ENCODE data around the gene RNF145. TPM values are rescaled to one million over a fixed set of nuclear protein-coding genes. Genes with fewer than 3 reads are reported as not detected.

The RNF145 gene
- total and polyA plus RNA-seq, 2 of the 13 experiments (the other 11 are each of a cell fraction or from before 2014, with no cell fraction given): 24.6 TPM

DNA sequence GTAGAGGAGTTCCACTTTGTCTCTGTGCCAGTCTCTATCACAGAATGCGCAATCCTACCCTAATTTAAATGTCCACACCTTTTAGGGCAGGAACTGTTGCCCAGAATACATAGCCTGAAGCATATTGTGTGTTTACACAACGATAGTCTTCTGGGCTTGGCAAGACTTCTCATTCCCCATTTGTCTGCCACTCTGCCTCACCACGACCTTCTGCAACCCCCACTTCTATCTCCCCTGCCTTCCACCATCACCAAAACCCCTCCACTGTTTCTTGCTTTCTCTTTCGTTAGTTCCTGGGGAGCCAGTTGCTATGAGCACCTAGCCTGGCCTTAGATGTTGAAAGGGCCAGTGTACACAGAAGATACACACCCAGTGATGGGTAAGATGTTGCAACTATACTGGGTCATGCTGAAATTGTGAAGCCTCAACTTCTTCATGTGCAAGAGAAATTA, 883 bp upstream of the RNF145 start:
- POLR2A ChIA-PET: no interaction called here
- Histone ChIP-seq H3K27me3 (ENCODE audit: control insufficient read depth in 1 of 2, insufficient read depth in 2 of 2, low read length in 2 of 2) (no peaks in the 10 kb centered on the region; a peak in 1 of 5 replicates), H3K4me2 (ENCODE audit: low read depth, low read length) (peak overlapping the region; percentile 100), H3K9ac (ENCODE audit: insufficient read depth, low read depth, low read length) (peak overlapping the region; percentile 85), H3K9me3 (ENCODE audit: low read length) (no peaks in the 10 kb centered on the region), H3K36me3 (replicated peaks in 1 of 2; ENCODE audit: control insufficient read depth in 1 of 2, insufficient read depth in 2 of 2, low read length in 2 of 2) (no peaks in the 10 kb centered on the region), H3K4me1 (ENCODE audit: insufficient read depth, low read length) (peaks cover 30% of the 10 kb centered on the region), H2AFZ (ENCODE audit: low read length) (peak overlapping the region; percentile 46), H4K20me1 (ENCODE audit: insufficient read depth, low read length) (no peaks in the 10 kb centered on the region), H3K79me2 (ENCODE audit: insufficient read depth, low read length) (peaks cover 37% of the 10 kb centered on the region), H3K4me3 (replicated peaks in 1 of 3; ENCODE audit: insufficient read depth in 1 of 3, low read depth in 2 of 3, low read length in 3 of 3) (peak overlapping the region; percentile 88 to 94 (median 93)), H3K27ac (ENCODE audit: extremely low read length, insufficient read depth, low read length) (no peak overlapping the region)
- 20% methylated on average over 4 of the region's 4 CpGs for WGBS (ENCODE audit: low lambda C conversion rate)
- no TSS peak for BruUV-seq (replicated peaks)
- DNase-seq (ENCODE audit: low spot score) (peak; percentile 53), ATAC-seq (peak; percentile 30), FAIRE-seq (no peak)
- CTCF ChIA-PET (ENCODE audit: low intra/inter-chr PET ratio, low total read pairs): no interaction called here
- in situ Hi-C loops (cut with HindIII; ENCODE audit: extremely low pct_ligation_motif_present, low pct_unique_long_range_greater_than_20kb): no loop called here
- intact Hi-C loops (cut with micrococcal nuclease; ENCODE audit: unreplicated experiment): no loop called here
- TF ChIP-seq ZNF260 (CRISPR knock-in tag; IDR thresholded peaks at IDR 0.05; ENCODE audit: borderline replicate concordance, low read depth) (no peak), ARID5B (CRISPR knock-in tag; IDR thresholded peaks at IDR 0.05) (peak; percentile 42; the same call in 1 of the 2 replicates), CEBPB (IDR thresholded peaks at IDR 0.05; ENCODE audit: borderline replicate concordance, low read depth, low read length) (peak; percentile 94), ZNF577 (CRISPR knock-in tag; IDR thresholded peaks at IDR 0.05; ENCODE audit: borderline replicate concordance, low read depth) (0 out of 2 replicates have a peak, but pooled peaks have one; percentile 24), HNF4A (CRISPR knock-in tag; IDR thresholded peaks at IDR 0.05) (0 out of 2 replicates have a peak, but pooled peaks have one; percentile 9), ZNF543 (CRISPR knock-in tag; IDR thresholded peaks at IDR 0.05) (peak; percentile 50; the same call in 1 of the 2 replicates), HMG20A (CRISPR knock-in tag; IDR thresholded peaks at IDR 0.05; ENCODE audit: borderline replicate concordance) (0 out of 2 replicates have a peak, but pooled peaks have one; percentile 10), UBTF (CRISPR knock-in tag; IDR thresholded peaks at IDR 0.05) (no peak), BCL3 (CRISPR knock-in tag; IDR thresholded peaks at IDR 0.05) (no peak), TOE1 (CRISPR knock-in tag; IDR thresholded peaks at IDR 0.05) (no peak), FOSL2 (CRISPR knock-in tag; IDR thresholded peaks at IDR 0.05) (peak; percentile 20; the same call in 1 of the 2 replicates), KDM1A (CRISPR knock-in tag; IDR thresholded peaks at IDR 0.05) (0 out of 2 replicates have a peak, but pooled peaks have one; percentile 25), ZFP41 (CRISPR knock-in tag; IDR thresholded peaks at IDR 0.05; ENCODE audit: borderline replicate concordance) (0 out of 2 replicates have a peak, but pooled peaks have one; percentile 6), YEATS2 (CRISPR knock-in tag; IDR thresholded peaks at IDR 0.05; ENCODE audit: borderline replicate concordance) (0 out of 2 replicates have a peak, but pooled peaks have one; percentile 18), FOXA1 (IDR thresholded peaks at IDR 0.05) (no peak), FOXA1 (CRISPR knock-in tag; IDR thresholded peaks at IDR 0.05) (peak; percentile 58; the same call in 1 of the 2 replicates)
- TF ChIP-seq, protein P1, sequence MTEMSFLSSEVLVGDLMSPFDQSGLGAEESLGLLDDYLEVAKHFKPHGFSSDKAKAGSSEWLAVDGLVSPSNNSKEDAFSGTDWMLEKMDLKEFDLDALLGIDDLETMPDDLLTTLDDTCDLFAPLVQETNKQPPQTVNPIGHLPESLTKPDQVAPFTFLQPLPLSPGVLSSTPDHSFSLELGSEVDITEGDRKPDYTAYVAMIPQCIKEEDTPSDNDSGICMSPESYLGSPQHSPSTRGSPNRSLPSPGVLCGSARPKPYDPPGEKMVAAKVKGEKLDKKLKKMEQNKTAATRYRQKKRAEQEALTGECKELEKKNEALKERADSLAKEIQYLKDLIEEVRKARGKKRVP (CRISPR knock-in tag; IDR thresholded peaks at IDR 0.05): peak in 1 of 2 experiments; percentile 78; a peak in 1 of 4 replicates

Measured in HepG2 (cell line).